K562 (cell line): ENCODE results near the gene LRRC8A. TPM values are rescaled to one million over a fixed set of nuclear protein-coding genes. Genes with fewer than 3 reads are reported as not detected.
A peak's percentile ranks its signal among the peaks of the same experiment; 100 is the strongest.

Experiments
- ATAC-seq: fragments of 200-7000 bp; cut with Tn5 transposase; 3 replicates; pipeline ENCODE4 v1.9.1; 2020; ENCODE audit warnings: moderate library complexity
- BruUV-seq: library from RNA; stranded (reverse); fragments of 400-500 nt; replicated peaks from 2 replicates; lab custom pipeline; 2021; lab: Mats Ljungman, UMichigan
- CTCF ChIA-PET: fragments of 300-600 bp; formaldehyde crosslinking; extraction: SDS; loops from one replicate; lab custom pipeline; 2021; ENCODE audit warnings: low intra/inter-chr PET ratio; lab: Yijun Ruan, JAX
- POLR2A ChIA-PET: fragments of 300-600, 350-650 bp; sonication (Branson Sonifier 250); formaldehyde crosslinking; extraction: SDS; loops from one replicate; lab custom pipeline; 2021; ENCODE audit warnings: antibody characterized with exemption, inconsistent platforms; lab: Yijun Ruan, JAX
- DNase-seq, 4 experiments: peaks; one replicate each; pipeline versions ENCODE4 v3.0.0 to v3.0.0-alpha.2; 2011 to 2018; ENCODE audit warnings: low spot score in 3 of 4, mixed read lengths in 3 of 4; ENCODE audit errors: extremely low read depth in 1 of 4
- FAIRE-seq: peaks from 2 replicates; lab custom pipeline; 2011; peaks lifted over from hg19 to GRCh38; lab: Jason Lieb, UNC
- H2AFZ ChIP-seq: 2 replicates; pipeline ENCODE4 v1.6.0; 2011; ENCODE audit warnings: low read depth, low read length, control low read depth, inconsistent platforms
- H3K27ac ChIP-seq: fragments of 200-600 bp; 3 replicates; pipeline ENCODE4 v1.8.0; 2011; ENCODE audit warnings: low read depth, mild to moderate bottlenecking, control low read depth, inconsistent platforms, low read length, moderate library complexity, mixed read lengths; ENCODE audit errors: extremely low read depth
- H3K27me3 ChIP-seq, 2 experiments: fragments of 300-600 bp in 1 of 2; 2 replicates in 1 of 2; 3 replicates in 1 of 2; pipeline versions ENCODE4 v1.6.0 to v1.8.0; 2011; ENCODE audit warnings: inconsistent platforms in 2 of 2, low read length in 2 of 2, mild to moderate bottlenecking in 1 of 2, mixed read lengths in 1 of 2, moderate library complexity in 1 of 2; ENCODE audit not compliant: control insufficient read depth in 2 of 2, insufficient read depth in 2 of 2
- H3K36me3 ChIP-seq: fragments of 300-600 bp; 3 replicates; pipeline ENCODE4 v1.8.0; 2011; ENCODE audit warnings: mild to moderate bottlenecking, low read length, inconsistent platforms; ENCODE audit not compliant: control insufficient read depth, insufficient read depth
- H3K4me1 ChIP-seq, 2 experiments: fragments of 200-600 bp in 1 of 2; replicated peaks in 1 of 2; 2 replicates in 1 of 2; 3 replicates in 1 of 2; pipeline versions ENCODE4 v1.5.1 to v1.8.0; 2011; ENCODE audit warnings: inconsistent platforms in 2 of 2, low read length in 2 of 2, mild to moderate bottlenecking in 1 of 2, mixed read lengths in 1 of 2, moderate library complexity in 1 of 2; ENCODE audit not compliant: control insufficient read depth in 2 of 2, insufficient read depth in 2 of 2
- H3K4me2 ChIP-seq: 2 replicates; pipeline ENCODE4 v1.6.1; 2011; ENCODE audit warnings: low read length, control low read depth, inconsistent platforms, mixed read lengths; ENCODE audit not compliant: insufficient read depth
- H3K4me3 ChIP-seq: fragments of 200-600 bp; sonication (generic), shearing (Covaris generic); 2 replicates; pipeline ENCODE4 v1.5.1; 2016; ENCODE audit warnings: control low read depth, inconsistent platforms
- H3K79me2 ChIP-seq: fragments of 200-600 bp; 3 replicates; pipeline ENCODE4 v1.8.0; 2011; ENCODE audit warnings: low read length, inconsistent platforms; ENCODE audit not compliant: control insufficient read depth, insufficient read depth
- H3K9ac ChIP-seq, 2 experiments: 2 replicates each; pipeline versions ENCODE4 v1.6.0 to v1.6.1; 2011; ENCODE audit warnings: low read depth in 2 of 2, low read length in 2 of 2, control low read depth in 1 of 2, inconsistent platforms in 1 of 2, mild to moderate bottlenecking in 1 of 2, mixed read lengths in 1 of 2; ENCODE audit not compliant: insufficient read depth in 1 of 2
- H3K9me1 ChIP-seq: one replicate; pipeline ENCODE4 v1.6.0; 2011; ENCODE audit warnings: inconsistent platforms, mild to moderate bottlenecking, low read length, moderate library complexity; ENCODE audit not compliant: control insufficient read depth, insufficient read depth
- H3K9me3 ChIP-seq: replicated peaks from 2 replicates; pipeline ENCODE4 v1.5.1; 2011; ENCODE audit warnings: low read depth, low read length, inconsistent platforms; ENCODE audit not compliant: control insufficient read depth, insufficient read depth
- H4K20me1 ChIP-seq: replicated peaks from 2 replicates; pipeline ENCODE4 v1.6.1; 2011; ENCODE audit warnings: low read length, inconsistent platforms, mixed read lengths; ENCODE audit not compliant: control insufficient read depth, insufficient read depth
- ARHGAP35 ChIP-seq: fragments of 450-650 bp; IDR thresholded peaks from 2 replicates; pipeline ENCODE4 v1.6.1; 2018; ENCODE audit not compliant: partially characterized antibody
- DACH1 ChIP-seq: fragments of 450-650 bp; IDR thresholded peaks from 2 replicates; pipeline ENCODE4 v1.6.1; 2018; ENCODE audit not compliant: partially characterized antibody
- GTF2A2 ChIP-seq: IDR thresholded peaks from 2 replicates; pipeline ENCODE4 v1.6.1; 2016; ENCODE audit warnings: mild to moderate bottlenecking, missing genetic modification characterization, missing compliant biosample characterization
- IFI16 ChIP-seq: fragments of 250-450 bp; sonication (Bioruptor Pico); IDR thresholded peaks from 2 replicates; pipeline ENCODE4 v2.1.2; 2022; ENCODE audit warnings: mild to moderate bottlenecking, inconsistent platforms
- KLF16 ChIP-seq: IDR thresholded peaks from 2 replicates; pipeline ENCODE4 v1.6.1; 2016; ENCODE audit warnings: antibody characterized with exemption
- L3MBTL2 ChIP-seq: fragments of 450-650 bp; IDR thresholded peaks from 2 replicates; pipeline ENCODE4 v1.6.1; 2016; ENCODE audit warnings: mild to moderate bottlenecking, moderate library complexity
- MAFF ChIP-seq: IDR thresholded peaks from 2 replicates; pipeline ENCODE4 v1.6.1; 2012; ENCODE audit warnings: low read length, improper control_type of control experiment
- MAZ ChIP-seq, 2 experiments: fragments of 450-650 bp in 1 of 2; sonication (generic) in 1 of 2; formaldehyde crosslinking; IDR thresholded peaks in 1 of 2; conservative IDR thresholded peaks in 1 of 2; 2 replicates each; pipeline versions ENCODE4 v1.4.0 to v1.5.0; 2020; ENCODE audit warnings: mild to moderate bottlenecking in 1 of 2, missing genetic modification reagents in 1 of 2
- MYC ChIP-seq, 2 experiments: fragments of 250-450 bp in 1 of 2; sonication (Bioruptor Pico) in 1 of 2; IDR thresholded peaks; 2 replicates each; pipeline versions ENCODE4 v1.5.1 to v1.6.1; 2012 to 2021; ENCODE audit warnings: low read depth in 2 of 2, borderline replicate concordance in 1 of 2, improper control_type of control experiment in 1 of 2, low read length in 1 of 2, mild to moderate bottlenecking in 1 of 2, moderate library complexity in 1 of 2
- POLR2B ChIP-seq: fragments of 450-650 bp; IDR thresholded peaks from 2 replicates; pipeline ENCODE4 v1.6.1; 2018; ENCODE audit warnings: low read depth; ENCODE audit not compliant: partially characterized antibody
- RERE ChIP-seq: sonication (generic); formaldehyde crosslinking; IDR thresholded peaks from 2 replicates; pipeline ENCODE4 v1.8.0; 2023; ENCODE audit warnings: missing genetic modification reagents, mild to moderate bottlenecking, borderline replicate concordance
- STAT5A ChIP-seq: IDR thresholded peaks from 2 replicates; pipeline ENCODE4 v1.6.1; 2012; ENCODE audit warnings: low read length, inconsistent platforms, borderline replicate concordance
- SUPT5H ChIP-seq: fragments of 450-650 bp; IDR thresholded peaks from 2 replicates; pipeline ENCODE4 v1.6.1; 2016
- XRCC5 ChIP-seq: fragments of 200-400 bp; formaldehyde crosslinking; IDR thresholded peaks from 2 replicates; pipeline ENCODE4 v1.6.1; 2017; ENCODE audit warnings: low read depth, mild to moderate bottlenecking, low read length
- ZBTB12 ChIP-seq: fragments of 250-450 bp; sonication (Bioruptor Pico); IDR thresholded peaks from 2 replicates; pipeline ENCODE4 v1.4.0; 2020
- ZNF384 ChIP-seq: IDR thresholded peaks from 2 replicates; pipeline ENCODE4 v1.6.1; 2012; ENCODE audit warnings: low read depth, low read length, improper control_type of control experiment
- WGBS: fragments of 100-300 bp; shearing (Covaris generic); methylation state at CpG from one replicate; pipeline ENCODE4 v1.1.6; 2016; ENCODE audit warnings: low coverage, mixed read lengths; ENCODE audit not compliant: insufficient coverage; ENCODE audit errors: missing lambda C conversion rate; 5-methylcytosine and 5-hydroxymethylcytosine counted together
- in situ Hi-C: fragments of 300-500 bp; cut with MboI; formaldehyde crosslinking; loops from 4 replicates; pipeline ENCODE4 v1.15.0; 2018; ENCODE audit warnings: inconsistent platforms, mixed read lengths
- intact Hi-C: fragments of 100-400 bp; cut with micrococcal nuclease; formaldehyde crosslinking; loops from 2 replicates; pipeline ENCODE4 v1.14.2; 2022
- polyA plus RNA-seq, 8 experiments: library from polyadenylated mRNA; depleted of rRNA in 4 of 8; stranded (reverse) in 5 of 8; unstranded in 3 of 8; fragments of >200 nt; fragmentation: Nextera tagmentation in 2 of 8; fragmentation: Illumina TruSeq in 1 of 8; extraction: Ambion mirVana in 2 of 8; extraction: Trizol in 1 of 8; gene quantifications; 2 replicates each; pipeline versions ENCODE4 v1.2.1 to v1.2.3, GENCODE V29; 2011 to 2014; ENCODE audit warnings: inconsistent platforms in 1 of 8, missing spikeins in 1 of 8
- total RNA-seq, 7 experiments: library from RNA; depleted of rRNA in 6 of 7; stranded (reverse); fragments of >200 nt in 6 of 7; fragmentation: Illumina TruSeq in 2 of 7; extraction: Trizol in 2 of 7; gene quantifications; 2 replicates each; pipeline versions ENCODE4 v1.2.1 to v1.2.3, GENCODE V29; 2011 to 2021; ENCODE audit warnings: low replicate concordance in 1 of 7

Gene LRRC8A
- total and polyA plus RNA-seq, 9 of the 15 experiments (the other 6 are each of a cell fraction or from before 2014, with no cell fraction given): 2.9 to 24.7 (median 8.9) TPM

- Histone ChIP-seq H3K4me2 (no peak overlapping the region), H3K27ac (no peak overlapping the region), H3K36me3 (peaks cover 28% of the 10 kb centered on the region; the same call in 2 of the 3 replicates), H3K79me2 (no peaks in the 10 kb centered on the region), H4K20me1 (no peaks in the 10 kb centered on the region), H3K27me3 (no peaks in the 10 kb centered on the region), H3K9ac (peak overlapping the region in 1 of 2 experiments; percentile 78; a peak in 2 of 4 replicates), H3K4me1 (peaks cover under 1 to 31% of the 10 kb centered on the region in 2 experiments; a peak in 4 of 5 replicates), H2AFZ (no peak overlapping the region), H3K9me1 (no peaks in the 10 kb centered on the region), H3K9me3 (no peaks in the 10 kb centered on the region), H3K4me3 (no peak overlapping the region)
- no peak for FAIRE-seq
- intact Hi-C loops (no loop called here), in situ Hi-C loops (no loop called here)
- ATAC-seq: no peak
- WGBS: 73% methylated on average over 7 of the region's 14 CpGs
- ChIA-PET CTCF (no interaction called here), POLR2A (interaction anchor here (0.5 to 0.8 kb wide), 2 partner anchors 11 to 764 kb away, joined by 3 read pairs; no protein-coding TSS in a partner anchor)
- no TSS peak for BruUV-seq
- DNase-seq: no peak
- TF ChIP-seq GTF2A2 (tag) (no peak), MAFF (no peak), SUPT5H (no peak), DACH1 (no peak), IFI16 (CRISPR knock-in tag) (no peak), MAZ (CRISPR knock-in tag; conservative IDR thresholded peaks at IDR 0.05 in 1 of 2, IDR thresholded peaks at IDR 0.05 in 1 of 2) (no peak), KLF16 (no peak), STAT5A (no peak), RERE (CRISPR knock-in tag) (no peak), ZBTB12 (CRISPR knock-in tag) (no peak), L3MBTL2 (no peak), ZNF384 (no peak), MYC (IDR thresholded peaks at IDR 0.05; ENCODE audit: low read depth, low read length) (no peak), MYC (CRISPR knock-in tag; IDR thresholded peaks at IDR 0.05; ENCODE audit: borderline replicate concordance, low read depth) (no peak), POLR2B (no peak), XRCC5 (no peak), ARHGAP35 (no peak)
Observed at GRCh38 chr9:128919402-128920089, 37.6 kb downstream of the LRRC8A start.
